ENCODE data around the gene ZFAND3.
"Not testable (repeated sequence)": the region's sequence is repeated elsewhere in the genome, so short reads cannot be mapped to it uniquely, and the experiment has no call there.

ZFAND3 gene

DNA sequence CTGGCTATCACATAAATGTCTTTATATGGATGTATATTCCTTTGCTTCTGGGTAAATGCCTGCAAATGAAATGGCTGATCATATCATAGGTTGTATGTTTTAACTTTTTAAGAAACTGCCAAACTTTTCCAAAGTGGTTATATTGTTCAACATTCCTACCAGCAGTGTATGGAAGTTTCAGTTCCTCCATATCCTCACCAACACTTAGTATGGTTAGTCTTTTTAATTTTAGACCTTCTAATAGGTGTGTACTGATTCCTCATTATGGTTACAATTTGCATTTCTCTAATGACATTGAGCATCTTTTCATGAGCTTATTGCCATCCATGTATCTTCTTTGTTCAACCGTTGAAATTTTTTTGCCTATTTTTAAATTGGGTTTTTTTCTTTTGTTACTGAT lies 155.4 kb downstream of the ZFAND3 start:
- DNase-seq, result no peak

DNA sequence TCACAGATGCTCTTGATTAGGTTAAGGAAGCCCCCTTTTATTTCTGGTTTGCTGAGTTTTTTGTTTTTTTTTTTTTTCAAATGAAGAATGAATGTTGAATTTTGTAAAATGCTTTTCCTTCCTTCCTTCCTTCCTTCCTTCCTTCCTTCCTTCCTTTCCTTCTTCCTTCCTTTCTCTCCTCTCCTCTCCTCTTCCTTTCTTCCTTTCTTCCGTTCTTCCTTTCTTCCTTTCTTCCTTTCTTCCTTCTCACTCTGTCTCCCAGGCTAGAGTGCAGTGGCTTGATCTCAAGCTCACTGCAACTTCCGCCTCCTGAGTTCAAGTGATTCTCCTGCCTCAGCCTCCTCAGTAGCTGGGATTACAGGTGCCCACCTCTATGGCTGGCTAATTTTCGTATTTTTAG lies 158.2 kb downstream of the ZFAND3 start:
- no peak for DNase-seq

DNA sequence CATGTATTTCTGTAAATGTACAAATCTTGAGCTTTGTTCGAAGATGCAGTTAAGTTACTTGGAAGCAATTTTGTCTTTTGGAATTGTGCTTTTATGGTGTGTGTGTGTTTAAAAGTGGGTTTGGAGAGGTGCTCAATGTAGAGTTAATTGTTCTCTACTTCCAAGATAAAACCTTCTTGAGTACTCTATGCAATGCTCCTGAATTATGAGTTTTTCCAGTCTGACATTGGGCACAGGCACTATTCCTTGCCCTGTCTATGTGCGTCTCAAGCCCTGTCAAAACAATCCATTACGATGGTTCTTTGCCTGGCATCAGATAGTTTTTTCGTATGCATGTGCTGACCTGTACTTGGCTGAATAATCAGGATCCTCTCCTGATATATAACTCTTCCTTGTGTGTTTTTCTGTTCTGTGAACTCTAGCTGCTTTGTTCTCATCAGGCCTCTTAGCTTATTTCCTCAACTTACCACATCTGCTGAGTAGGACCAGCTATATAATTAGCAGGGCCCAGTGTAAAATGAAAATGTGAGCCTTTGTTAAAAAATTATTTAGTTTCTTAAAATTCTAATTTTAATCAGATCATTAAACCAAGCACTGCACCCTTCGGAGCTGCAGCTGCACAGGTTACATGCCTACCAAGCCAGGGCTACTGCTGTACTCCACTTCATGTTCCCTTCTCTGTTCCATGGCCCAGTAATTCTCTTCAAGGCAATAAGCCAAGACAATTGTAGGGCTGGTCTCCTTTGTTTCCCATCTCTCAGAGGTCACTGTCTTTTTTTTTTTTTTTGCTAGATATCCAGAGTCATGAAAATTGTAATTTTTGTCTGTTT lies 160.1 kb downstream of the ZFAND3 start:
- no peak for DNase-seq

DNA sequence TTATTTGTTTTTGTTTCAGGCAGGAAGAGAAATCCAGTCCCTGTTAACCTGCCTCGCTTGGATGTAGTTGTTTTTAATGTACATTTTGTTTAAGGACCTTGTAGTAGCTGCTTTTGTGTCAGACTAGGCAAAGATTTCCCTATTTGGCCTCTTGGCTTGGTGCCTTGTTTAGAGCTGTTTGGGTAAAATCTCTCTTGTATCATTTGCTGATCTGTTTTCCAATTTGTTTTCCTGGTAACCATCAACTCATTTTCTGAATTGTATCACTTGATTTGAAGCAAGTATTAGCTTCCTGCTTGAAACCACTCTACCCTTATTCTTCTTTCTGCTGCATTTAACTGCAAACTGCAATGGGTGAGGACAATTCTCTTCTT lies 160.7 kb downstream of the ZFAND3 start:
- DNase-seq, result no peak

DNA sequence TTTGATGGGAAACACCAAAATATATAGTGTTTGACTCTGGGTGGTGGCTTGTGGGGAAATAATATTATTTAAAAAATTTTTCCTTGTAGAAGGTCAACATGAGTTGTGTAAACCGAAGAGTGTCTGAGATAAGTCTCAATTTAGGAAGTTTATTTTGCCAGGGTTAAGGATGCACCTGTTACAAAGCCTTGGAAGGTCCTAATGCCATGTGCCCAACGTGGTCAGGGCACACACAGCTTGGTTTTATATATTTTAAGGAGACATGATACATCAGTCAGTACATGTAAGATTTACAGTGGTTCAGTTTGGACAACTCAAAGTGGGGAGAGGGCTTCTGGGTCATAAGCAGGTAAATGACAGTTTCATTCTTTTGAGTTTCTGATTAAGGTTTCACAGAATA lies 162.1 kb downstream of the ZFAND3 start:
- no peak for DNase-seq

DNA sequence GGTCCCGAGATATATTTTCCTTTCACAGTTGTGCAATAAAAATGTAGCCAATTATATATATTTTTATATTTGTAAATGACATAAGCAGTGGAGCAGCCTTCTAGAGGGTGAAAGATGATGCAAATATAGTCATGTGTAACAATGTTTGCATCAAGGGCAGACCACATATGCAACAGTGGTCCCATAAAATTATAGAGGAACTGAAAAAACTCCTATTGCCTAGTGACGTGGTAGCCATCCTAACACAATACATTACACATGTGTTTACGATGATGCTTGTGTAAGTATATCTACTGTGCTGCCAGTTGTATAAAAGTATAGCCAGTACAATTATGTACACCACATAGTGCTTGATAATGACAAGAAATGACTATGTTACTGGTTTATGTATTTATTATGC lies 162.8 kb downstream of the ZFAND3 start:
- DNase-seq, result no peak

DNA sequence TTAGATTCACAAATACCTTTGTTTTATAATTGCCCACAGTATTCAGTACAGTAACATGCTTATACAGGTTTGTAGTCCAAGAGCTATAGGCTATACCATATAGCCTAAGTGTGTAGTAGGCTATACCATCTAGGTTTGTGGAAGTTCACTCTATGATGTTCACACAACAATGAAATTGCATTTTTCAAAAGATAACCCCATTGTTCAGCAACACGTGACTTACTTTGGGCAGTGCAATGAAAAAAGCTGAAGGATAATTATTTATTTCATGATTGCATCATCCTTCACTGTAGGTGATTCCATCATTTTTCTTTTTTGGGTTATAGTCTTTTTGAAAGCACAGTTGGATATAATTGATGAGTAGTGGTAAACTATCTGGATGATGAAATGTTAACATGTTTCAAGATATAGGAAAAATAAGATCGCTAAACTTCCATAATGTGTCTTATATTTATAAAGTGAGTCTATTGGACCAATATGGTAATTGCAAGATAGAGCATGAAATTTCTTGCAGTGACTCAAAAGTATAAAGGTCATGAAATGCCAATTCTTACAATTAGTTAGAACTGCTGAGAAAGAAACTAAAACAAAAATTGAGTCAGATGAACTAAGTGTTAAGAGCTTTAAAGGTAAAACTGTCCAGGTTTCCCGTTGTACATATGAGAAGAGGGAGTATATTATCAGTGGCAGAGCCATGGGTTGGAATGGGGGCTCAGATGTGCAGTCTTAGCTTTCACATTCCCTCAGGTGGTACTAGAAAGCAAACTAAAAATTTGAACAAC lies 164.4 kb downstream of the ZFAND3 start:
- no peak for DNase-seq

DNA sequence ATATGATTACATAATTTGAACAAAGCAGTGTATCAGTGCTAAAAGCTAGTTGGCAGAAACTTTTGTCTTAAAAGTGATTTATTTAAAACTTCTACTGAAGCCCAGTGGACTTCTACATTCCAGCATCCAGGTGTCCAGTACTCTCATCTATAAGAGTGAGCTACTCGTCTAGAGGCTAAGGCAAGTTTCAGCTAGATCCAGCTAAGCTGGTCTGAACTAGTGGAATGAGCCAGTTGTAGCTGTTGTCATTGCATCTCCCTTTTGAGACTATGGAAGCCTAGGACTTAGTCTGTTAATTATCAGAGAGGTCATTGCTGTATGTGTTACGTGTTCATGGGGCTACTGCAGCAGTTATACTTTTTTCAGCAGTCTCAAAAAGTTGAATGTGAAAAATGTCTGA lies 165.1 kb downstream of the ZFAND3 start:
- DNase-seq, result no peak

DNA sequence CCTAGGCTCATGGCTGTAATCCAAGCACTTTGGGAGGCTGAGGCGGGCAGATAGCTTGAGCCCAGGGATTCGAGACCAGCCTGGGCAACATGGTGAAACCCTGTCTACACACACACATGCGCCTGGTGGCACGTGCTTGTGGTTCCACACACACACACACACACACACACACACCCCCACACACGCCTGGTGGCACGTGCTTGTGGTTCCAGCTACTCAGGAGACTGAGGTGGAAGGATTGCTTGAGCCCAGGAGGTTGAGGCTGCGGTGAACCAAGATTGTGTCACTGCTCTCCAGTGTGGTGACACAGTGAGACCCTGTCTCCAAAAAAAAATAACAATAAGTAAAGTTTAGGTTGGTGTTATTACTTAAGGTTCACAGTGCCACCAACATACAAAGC lies 165.8 kb downstream of the ZFAND3 start:
- no peak for DNase-seq

DNA sequence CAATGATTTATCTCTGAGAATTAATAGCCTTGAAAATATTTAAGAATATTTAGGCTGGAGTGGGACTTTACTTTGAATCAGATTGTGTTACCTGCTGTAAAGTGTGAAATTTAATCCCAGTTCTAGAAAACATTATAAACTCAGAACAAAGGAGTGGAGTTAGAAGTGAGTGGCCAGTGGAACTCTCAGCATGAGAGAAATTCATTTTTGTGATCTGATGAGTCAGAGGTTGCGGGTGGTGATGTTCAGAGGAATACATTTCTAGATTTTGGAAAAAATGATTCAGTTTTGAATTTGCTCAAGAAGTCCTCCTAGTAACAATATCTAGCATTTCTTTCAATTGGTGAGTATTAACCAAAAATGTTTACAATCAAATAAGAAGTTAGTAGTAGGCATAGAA lies 167.5 kb downstream of the ZFAND3 start:
- peak; percentile 82 for DNase-seq

DNA sequence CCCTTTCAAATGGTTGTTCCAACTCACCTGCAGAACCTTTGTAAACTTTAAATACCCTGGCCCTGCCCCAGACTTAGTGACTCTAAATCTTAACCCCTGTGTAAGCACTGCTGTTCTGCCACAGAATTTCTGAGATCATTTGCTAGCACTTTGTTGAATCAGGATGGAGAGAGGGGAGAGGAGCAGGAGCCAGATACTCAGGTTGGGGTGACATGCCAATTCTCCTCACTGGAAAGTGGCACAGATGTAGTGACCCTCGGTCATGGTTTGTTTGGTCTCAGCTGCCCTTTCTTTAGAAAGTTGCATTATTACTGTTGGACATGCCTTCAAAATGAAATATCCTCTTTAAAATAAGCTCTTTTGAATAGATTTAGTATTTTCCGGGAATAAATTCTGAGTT lies 168.0 kb downstream of the ZFAND3 start:
- no peak for DNase-seq

DNA sequence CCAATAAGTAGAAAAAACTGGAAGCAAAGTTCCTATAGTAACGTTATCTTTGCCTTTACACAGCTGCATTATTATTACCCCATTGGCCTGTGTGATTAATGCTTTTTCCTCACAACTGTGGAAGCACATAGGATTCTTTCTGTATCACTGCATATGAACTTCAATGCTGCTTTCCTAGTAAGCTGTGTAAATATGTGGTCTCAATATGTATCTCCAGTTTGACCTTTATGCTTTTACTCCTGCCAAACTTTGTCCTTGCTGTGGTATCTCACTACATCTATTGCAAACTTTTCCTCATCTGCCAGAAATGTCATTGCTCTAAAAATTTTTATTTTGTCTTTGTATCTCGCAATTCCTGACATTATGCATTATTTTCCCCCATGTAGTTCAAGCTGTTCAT lies 168.6 kb downstream of the ZFAND3 start:
- peak; percentile 40 for DNase-seq

DNA sequence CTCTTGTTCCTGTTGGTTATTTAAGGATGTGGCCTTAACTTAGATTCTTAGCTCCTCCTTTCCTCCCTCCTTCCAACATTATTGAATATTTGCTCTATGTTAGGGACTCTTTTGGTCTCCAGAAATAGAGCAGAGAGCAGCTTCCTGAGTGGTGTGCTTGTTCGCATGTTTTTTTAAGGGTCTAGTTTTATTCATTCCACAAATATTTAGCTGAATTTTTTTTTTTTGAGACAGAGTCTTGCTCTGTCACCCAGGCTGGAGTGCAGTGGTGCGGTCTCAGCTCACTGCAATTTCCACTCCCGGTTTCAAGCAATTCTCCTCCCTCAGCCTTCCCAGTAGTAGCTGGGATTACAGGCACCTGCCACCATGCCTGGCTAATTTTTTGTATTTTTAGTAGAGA lies 169.2 kb downstream of the ZFAND3 start:
- peak; percentile 82 for DNase-seq

DNA sequence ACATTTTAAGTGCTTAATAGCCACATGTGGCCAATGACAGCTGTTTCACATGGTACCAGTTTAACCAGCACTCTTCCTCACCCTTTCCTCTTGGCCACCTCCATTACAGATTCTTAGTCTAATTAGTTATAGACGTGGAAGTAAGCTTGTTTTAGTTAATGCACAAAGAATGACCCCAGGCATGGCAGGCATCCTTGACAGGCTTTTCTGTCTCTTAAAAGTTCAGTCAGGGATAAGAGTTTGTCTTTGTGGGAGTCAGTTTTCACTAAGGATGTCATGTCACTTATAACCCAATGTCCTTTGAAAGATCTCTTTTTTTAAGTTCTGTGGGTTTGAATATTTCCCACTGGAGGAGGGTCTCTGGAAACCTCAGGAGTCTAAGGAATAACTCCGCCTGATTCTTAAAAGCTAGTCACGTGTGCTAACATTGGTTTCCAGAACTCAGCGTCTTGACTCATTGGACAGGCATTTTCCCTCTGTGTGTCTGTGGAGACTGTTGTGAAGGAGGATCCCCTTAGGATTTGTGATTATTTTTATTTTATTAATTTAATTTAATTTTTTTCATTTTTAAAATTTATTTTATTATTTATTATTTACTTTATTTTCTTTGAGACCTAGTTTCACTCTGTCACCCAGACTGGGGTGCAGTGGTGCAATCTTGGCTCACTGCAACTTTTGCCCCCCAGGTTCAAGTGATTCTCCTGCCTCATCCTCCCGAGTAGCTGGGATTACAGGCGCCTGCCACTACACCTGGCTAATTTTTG lies 171.4 kb downstream of the ZFAND3 start:
- DNase-seq, result peak; percentile 98

DNA sequence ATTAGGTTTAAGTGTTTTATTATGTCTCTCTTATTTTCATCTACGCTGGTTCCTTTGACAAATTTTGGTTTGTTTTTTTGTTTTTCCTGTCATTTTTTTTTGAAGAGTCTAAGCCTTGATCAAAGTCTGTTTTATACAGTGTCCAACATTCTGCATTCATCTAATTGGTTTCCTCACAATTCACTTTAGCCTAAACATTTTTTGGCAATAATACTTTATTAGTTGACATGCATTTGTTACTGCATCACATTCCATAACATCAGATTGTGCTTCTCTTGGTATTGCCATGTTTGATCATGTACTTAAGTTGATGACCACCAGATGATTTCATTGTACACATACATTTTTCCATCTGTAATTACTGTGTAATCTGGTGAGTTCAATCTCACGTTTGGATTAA lies 173.2 kb downstream of the ZFAND3 start:
- DNase-seq, result no peak

DNA sequence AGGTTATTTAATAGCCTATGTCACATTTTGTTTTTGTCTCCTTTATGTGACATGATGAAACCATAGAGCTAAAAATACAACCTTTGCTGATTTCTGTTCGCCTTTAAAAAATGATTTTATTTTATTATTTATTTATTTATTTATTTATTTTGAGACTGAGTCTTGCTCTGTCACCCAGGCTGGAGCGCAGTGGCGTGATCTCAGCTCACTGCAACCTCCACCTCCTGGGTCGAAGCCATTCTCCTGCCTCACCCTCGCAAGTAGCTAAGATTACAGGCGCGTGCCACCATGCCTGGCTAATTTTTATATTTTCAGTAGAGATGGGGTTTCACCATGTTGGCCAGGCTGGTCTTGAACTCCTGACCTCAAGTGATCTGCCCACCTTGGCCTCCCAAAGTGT lies 173.7 kb downstream of the ZFAND3 start:
- not testable (repeated sequence) for DNase-seq

DNA sequence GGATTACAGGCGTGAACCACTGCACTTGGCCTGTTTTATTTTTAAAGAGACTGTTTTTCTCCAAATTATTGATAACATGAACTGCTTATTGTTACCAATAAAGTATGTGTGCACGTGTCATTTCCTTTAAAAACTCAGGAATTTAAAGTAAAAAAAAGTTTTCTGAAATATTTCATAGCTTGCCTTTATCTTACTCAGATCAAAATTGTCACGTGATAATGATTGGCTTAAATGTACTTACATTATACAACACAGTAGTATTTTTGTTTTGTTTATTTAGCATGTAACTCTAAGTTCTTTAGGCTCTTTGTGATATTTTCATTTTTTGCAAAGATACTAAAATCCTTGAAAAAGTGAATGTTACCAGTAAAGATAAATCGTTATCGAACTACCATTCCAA lies 174.1 kb downstream of the ZFAND3 start:
- no peak for DNase-seq

DNA sequence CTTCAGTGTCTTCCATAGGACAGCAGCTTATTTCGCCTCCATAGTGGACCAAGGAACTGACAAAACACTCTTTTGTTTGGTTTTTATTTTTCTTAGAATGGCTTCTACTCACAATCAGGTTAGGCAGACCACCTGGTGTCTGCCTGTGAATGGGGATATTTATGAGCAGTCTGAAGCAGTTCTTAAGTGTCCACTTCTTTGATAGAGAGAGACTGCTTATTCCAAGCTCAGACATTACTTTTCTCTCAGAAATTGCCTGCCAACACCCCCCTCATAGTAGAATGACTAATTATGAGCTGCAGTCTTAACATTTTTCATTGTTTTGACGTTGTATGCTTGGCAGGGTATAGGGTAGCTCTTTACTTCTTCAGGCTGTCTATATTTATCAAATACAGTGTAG lies 174.7 kb downstream of the ZFAND3 start:
- DNase-seq, result peak; percentile 71

DNA sequence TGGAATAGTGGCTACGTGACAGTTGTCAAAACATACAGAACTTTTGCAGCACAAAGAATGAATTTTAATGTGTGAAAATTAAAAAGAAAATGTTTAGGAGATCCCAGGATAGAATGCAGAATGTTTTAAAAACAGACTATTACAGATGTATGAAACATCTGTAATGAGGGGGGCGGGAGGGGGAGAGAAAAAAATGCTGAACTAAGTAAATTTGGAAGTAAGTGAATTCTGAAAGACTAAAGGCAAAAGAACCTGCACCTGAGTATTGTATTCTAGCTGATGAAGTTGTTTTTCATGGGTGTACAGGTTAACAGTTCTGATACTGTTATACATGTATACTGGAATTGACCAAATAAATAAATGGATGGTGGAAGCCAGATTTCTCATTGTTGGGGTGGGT lies 178.8 kb downstream of the ZFAND3 start:
- no peak for DNase-seq

DNA sequence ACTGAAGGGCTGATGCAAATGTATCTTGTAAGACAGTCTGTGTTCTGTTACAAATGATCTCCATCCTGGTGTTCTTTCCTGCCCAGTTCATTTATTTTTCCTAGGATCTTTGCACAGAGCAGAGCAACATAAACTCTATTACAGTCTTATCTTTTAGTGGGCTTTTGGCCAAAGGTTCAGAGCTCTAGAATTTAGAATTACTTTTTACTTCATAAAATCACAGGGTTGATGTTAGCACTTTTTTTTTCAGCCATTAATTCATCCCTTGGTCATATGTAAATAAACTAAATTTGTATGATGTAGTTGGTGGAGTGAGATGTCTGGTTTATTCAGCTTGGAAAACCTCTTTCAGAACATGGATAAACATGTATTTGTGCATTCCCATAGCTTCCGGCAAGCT lies 181.9 kb downstream of the ZFAND3 start:
- no peak for DNase-seq

DNA sequence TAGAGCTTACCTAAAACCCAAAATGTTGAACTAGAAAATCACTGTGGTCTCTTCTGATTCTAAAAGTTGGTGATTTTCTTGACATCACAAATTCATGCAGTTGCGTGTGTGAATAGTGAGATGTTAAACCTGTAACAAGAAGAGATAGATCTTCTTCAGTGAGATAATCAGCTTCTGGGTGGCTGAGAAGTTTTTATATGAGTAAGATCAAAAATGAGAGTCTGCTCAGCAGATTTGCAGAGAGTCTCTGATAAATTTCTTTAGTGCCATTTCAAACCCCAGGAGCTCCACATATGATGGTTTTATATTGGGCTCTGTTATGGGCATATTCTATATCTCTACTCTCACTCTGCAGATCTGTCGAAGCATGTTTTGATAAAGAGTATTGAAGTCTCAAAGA lies 185.4 kb downstream of the ZFAND3 start:
- DNase-seq, result no peak

DNA sequence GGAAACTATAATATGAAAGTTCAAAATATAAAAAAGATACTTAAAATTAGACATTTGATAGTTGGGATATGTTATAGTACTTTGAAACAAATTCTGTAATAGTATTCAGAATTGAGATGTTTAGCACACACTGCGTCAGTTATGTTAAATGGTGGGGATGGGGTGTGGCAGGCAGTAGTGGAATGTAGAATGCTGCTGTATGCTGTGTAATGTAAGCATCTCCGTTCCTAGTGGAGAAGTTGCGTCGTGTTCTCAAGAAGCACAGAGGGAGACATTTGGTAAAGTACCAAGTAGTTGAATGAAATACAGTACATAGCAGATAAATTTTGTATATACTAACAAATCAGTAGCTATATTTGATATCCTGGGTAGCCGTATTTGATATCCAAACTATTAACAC lies 192.4 kb downstream of the ZFAND3 start:
- no peak for DNase-seq

DNA sequence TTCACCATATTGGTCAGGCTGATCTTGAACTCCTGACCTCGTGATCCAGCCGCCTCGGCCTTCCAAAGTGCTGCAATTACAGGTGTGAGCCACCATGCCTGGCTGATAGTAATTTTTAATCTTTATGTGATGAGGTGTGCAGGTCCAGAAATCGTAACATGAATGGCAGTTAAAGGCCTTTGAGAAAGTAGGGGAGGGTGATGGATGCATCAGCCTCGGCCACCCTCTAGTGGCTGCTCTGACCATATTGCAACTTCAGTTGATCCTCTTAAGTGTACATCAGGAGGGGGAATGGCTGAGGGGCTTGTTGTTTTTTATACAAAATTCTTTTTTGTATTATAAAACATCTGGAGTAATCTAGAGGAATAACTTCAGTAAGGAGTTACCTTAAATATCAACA lies 193.0 kb downstream of the ZFAND3 start:
- peak; percentile 56 for DNase-seq

DNA sequence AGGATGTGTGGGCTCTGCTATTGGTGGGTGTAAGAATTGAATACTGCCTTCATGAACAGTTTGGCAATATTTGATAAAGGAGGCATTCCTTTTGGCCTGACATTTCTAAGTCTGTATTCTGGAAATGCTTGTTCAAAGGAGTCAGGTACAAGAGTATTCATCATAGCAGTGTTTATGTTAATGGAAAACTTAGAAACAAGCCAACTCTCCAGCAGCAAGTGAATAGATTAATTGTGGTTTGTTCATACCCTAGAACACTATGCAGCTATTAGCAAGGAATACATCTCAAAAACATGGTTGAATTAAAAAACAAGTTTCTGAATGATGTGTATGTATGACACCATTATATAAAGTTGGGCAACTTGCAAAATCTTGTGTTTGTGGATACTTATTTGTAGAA lies 195.8 kb downstream of the ZFAND3 start:
- DNase-seq, result no peak
